AG04449 (cell line): ENCODE data around the gene CLPX.

Experiments
- CTCF ChIA-PET: fragments of 350-600 bp; formaldehyde crosslinking; extraction: SDS; loops from one replicate; lab custom pipeline; 2021; ENCODE audit warnings: antibody characterized with exemption; lab: Yijun Ruan, JAX
- POLR2A ChIA-PET: fragments of 400-600, 350-600 bp; formaldehyde crosslinking; extraction: SDS; loops from one replicate; lab custom pipeline; 2020; ENCODE audit warnings: antibody characterized with exemption, inconsistent platforms; lab: Yijun Ruan, JAX
- DNase-seq: peaks from one replicate; pipeline ENCODE4 v3.0.0-alpha.2; 2010; ENCODE audit warnings: low read depth, low spot score
- H3K4me3 ChIP-seq: 2 replicates; pipeline ENCODE4 v1.5.1; 2011; ENCODE audit warnings: low read depth, mild to moderate bottlenecking, control low read depth, low read length
- CTCF ChIP-seq: IDR thresholded peaks from one replicate; pipeline ENCODE4 v1.5.1; 2011; ENCODE audit warnings: mild to moderate bottlenecking, moderate library complexity, low read length, control low read depth, inconsistent platforms; ENCODE audit not compliant: insufficient read depth; ENCODE audit errors: missing control alignments

CLPX gene

GRCh38 chr15:65201918-65202317, 16.8 kb upstream of the CLPX start:
- H3K4me3 ChIP-seq = no peak overlapping the region
- ChIA-PET CTCF (interaction anchor here (1.0 to 2.6 kb wide), 5 partner anchors 12 to 96 kb away, joined by 3 to 12 read pairs (median 4); partner anchors contain the start of gene PARP16), POLR2A (interaction anchor here (0.7 kb wide), 1 partner anchor 48 kb away, joined by 5 read pairs; no protein-coding TSS in a partner anchor)
- TF ChIP-seq CTCF = no peak
- DNase-seq = no peak

- DNase-seq = no peak
- no peak overlapping the region for H3K4me3 ChIP-seq
- TF ChIP-seq CTCF = no peak
- ChIA-PET CTCF (no interaction called here), POLR2A (no interaction called here)
Measured at GRCh38 chr15:65198571-65198970, 13.4 kb upstream of the CLPX start.

GRCh38 chr15:65197337-65197645, 12.1 kb upstream of the CLPX start:
- POLR2A ChIA-PET = interaction anchor here (0.6 kb wide), 1 partner anchor 44 kb away, joined by 5 read pairs; no protein-coding TSS in a partner anchor
- CTCF ChIA-PET = interaction anchor here (2.2 kb wide), 1 partner anchor 11 kb away, joined by 9 read pairs; no protein-coding TSS in a partner anchor
- DNase-seq = no peak
- TF ChIP-seq CTCF = no peak
- no peak overlapping the region for H3K4me3 ChIP-seq

GRCh38 chr15:65196637-65197336, 11.6 kb upstream of the CLPX start:
- POLR2A ChIA-PET = no interaction called here
- no peak for DNase-seq
- CTCF ChIA-PET = interaction anchor here (1.2 to 3.4 kb wide), 4 partner anchors 10 to 105 kb away, joined by 3 to 28 read pairs (median 10); no protein-coding TSS in a partner anchor
- TF ChIP-seq CTCF = no peak
- no peak overlapping the region for H3K4me3 ChIP-seq

GRCh38 chr15:65195548-65195923, 10.4 kb upstream of the CLPX start:
- DNase-seq = no peak
- no peak overlapping the region for H3K4me3 ChIP-seq
- CTCF ChIA-PET = interaction anchor here (1.1 to 3.4 kb wide), 5 partner anchors 9 to 107 kb away, joined by 3 to 28 read pairs (median 9); no protein-coding TSS in a partner anchor
- POLR2A ChIA-PET = no interaction called here
- TF ChIP-seq CTCF = no peak

- ChIA-PET CTCF (interaction anchor here (1.0 to 3.4 kb wide), 7 partner anchors 8 to 107 kb away, joined by 3 to 28 read pairs (median 5); no protein-coding TSS in a partner anchor), POLR2A (interaction anchor here (1.4 kb wide), 1 partner anchor 110 kb away, joined by 5 read pairs; the partner anchor contains the start of gene RNU5B-1)
- no peak for DNase-seq
- no peak for TF ChIP-seq CTCF
- no peak overlapping the region for H3K4me3 ChIP-seq
Measured at GRCh38 chr15:65194826-65195547, 9.8 kb upstream of the CLPX start.
